ENCODE results near the gene BCL7B.
"Not testable (repeated sequence)": the region's sequence is repeated elsewhere in the genome, so short reads cannot be mapped to it uniquely, and the experiment has no call there.

The BCL7B gene

DNA sequence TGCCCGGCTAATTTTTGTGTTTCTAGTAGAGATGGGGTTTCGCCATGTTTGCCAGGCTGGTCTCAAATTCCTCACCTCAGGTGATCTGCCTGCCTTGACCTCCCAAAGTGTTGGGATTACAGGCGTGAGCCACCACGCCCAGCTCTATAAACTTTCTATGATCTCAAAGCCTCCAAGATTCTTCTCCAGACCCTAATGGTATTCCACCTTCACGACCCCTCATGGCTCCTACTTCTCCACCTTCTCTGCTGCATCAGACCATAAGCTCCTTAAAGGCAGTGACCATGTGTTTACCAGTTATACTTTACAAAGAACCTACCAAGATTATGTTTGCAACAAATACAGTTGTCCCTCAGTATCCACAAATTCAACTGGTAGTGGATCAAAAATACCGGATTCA lies 25.3 kb downstream of the BCL7B start:
- no peak overlapping the region for H4K91ac ChIP-seq (ENCODE audit: low read depth, low read length)
- H2BK12ac ChIP-seq (ENCODE audit: low read length) = no peak overlapping the region
- DNase-seq = no peak
- H3K79me2 ChIP-seq (ENCODE audit: control insufficient read depth, insufficient read depth, low read length, poor library complexity) = no peaks in the 10 kb centered on the region
- H2BK5ac ChIP-seq (ENCODE audit: low read depth, low read length, poor library complexity) = no peak overlapping the region
- no peak overlapping the region for H4K12ac ChIP-seq (ENCODE audit: low read depth, low read length)
- no peaks in the 10 kb centered on the region for H3K79me1 ChIP-seq (ENCODE audit: low read length)
- no peak overlapping the region for H3K4me3 ChIP-seq (ENCODE audit: low read depth, low read length)
- H2BK120ac ChIP-seq (ENCODE audit: insufficient read depth, low read length, poor library complexity) = no peak overlapping the region
- no peak overlapping the region for H4K8ac ChIP-seq (ENCODE audit: low read depth, low read length)
- H3K27me3 ChIP-seq (ENCODE audit: insufficient read depth, low read length) = no peaks in the 10 kb centered on the region
- no peak overlapping the region for H2AFZ ChIP-seq (ENCODE audit: insufficient read depth, low read length, poor library complexity)
- no peak overlapping the region for H3K4ac ChIP-seq (ENCODE audit: low read depth, low read length)
- no peak overlapping the region for H2AK5ac ChIP-seq (ENCODE audit: low read length)
- no peaks in the 10 kb centered on the region for H3K9me3 ChIP-seq (ENCODE audit: insufficient read depth, low read depth, low read length)
- no peak overlapping the region for H3K18ac ChIP-seq (ENCODE audit: low read length)
- H3K4me1 ChIP-seq (ENCODE audit: control insufficient read depth in 1 of 2, insufficient read depth in 2 of 2, low read length in 2 of 2) = peaks cover 0 to 7% of the 10 kb centered on the region in 2 experiments
- H3K14ac ChIP-seq (ENCODE audit: low read length) = no peak overlapping the region
- no CpG with 5 or more reads among the region's 6 CpGs for WGBS (ENCODE audit: extremely low coverage, insufficient coverage, insufficient read length)
- H3K36me3 ChIP-seq (ENCODE audit: control insufficient read depth in 1 of 2, insufficient read depth in 2 of 2, low read length in 2 of 2) = peaks cover 10 to 16% of the 10 kb centered on the region in 2 experiments
- no peak overlapping the region for H3K27ac ChIP-seq (ENCODE audit: low read depth, low read length)
- no peak overlapping the region for H3K23ac ChIP-seq (ENCODE audit: low read length)
- no peak overlapping the region for H3K9ac ChIP-seq (ENCODE audit: low read length)
- no peak overlapping the region for H3K4me2 ChIP-seq (ENCODE audit: low read length)

GRCh38 chr7:73530800-73531199 lies 26.7 kb downstream of the BCL7B start:
- no peak overlapping the region for H2BK5ac ChIP-seq (ENCODE audit: low read depth, low read length, poor library complexity)
- no peaks in the 10 kb centered on the region for H3K79me2 ChIP-seq (ENCODE audit: control insufficient read depth, insufficient read depth, low read length, poor library complexity)
- H4K91ac ChIP-seq (ENCODE audit: low read depth, low read length) = no peak overlapping the region
- no peak overlapping the region for H3K4me3 ChIP-seq (ENCODE audit: low read depth, low read length)
- H4K12ac ChIP-seq (ENCODE audit: low read depth, low read length) = no peak overlapping the region
- H3K14ac ChIP-seq (ENCODE audit: low read length) = no peak overlapping the region
- H3K27ac ChIP-seq (ENCODE audit: low read depth, low read length) = no peak overlapping the region
- no peaks in the 10 kb centered on the region for H3K9me3 ChIP-seq (ENCODE audit: insufficient read depth, low read depth, low read length)
- H3K23ac ChIP-seq (ENCODE audit: low read length) = no peak overlapping the region
- no peak overlapping the region for H3K9ac ChIP-seq (ENCODE audit: low read length)
- H3K36me3 ChIP-seq (ENCODE audit: control insufficient read depth in 1 of 2, insufficient read depth in 2 of 2, low read length in 2 of 2) = peaks cover 0 to 4% of the 10 kb centered on the region in 2 experiments
- H2AK5ac ChIP-seq (ENCODE audit: low read length) = no peak overlapping the region
- no peak overlapping the region for H3K18ac ChIP-seq (ENCODE audit: low read length)
- no peaks in the 10 kb centered on the region for H3K4me1 ChIP-seq (ENCODE audit: control insufficient read depth in 1 of 2, insufficient read depth in 2 of 2, low read length in 2 of 2)
- no peak for DNase-seq
- no peak overlapping the region for H2AFZ ChIP-seq (ENCODE audit: insufficient read depth, low read length, poor library complexity)
- no peak overlapping the region for H4K8ac ChIP-seq (ENCODE audit: low read depth, low read length)
- H3K79me1 ChIP-seq (ENCODE audit: low read length) = no peaks in the 10 kb centered on the region
- H3K4ac ChIP-seq (ENCODE audit: low read depth, low read length) = no peak overlapping the region
- H3K4me2 ChIP-seq (ENCODE audit: low read length) = no peak overlapping the region
- no CpG with 5 or more reads among the region's 3 CpGs for WGBS (ENCODE audit: extremely low coverage, insufficient coverage, insufficient read length)
- no peaks in the 10 kb centered on the region for H3K27me3 ChIP-seq (ENCODE audit: insufficient read depth, low read length)
- no peak overlapping the region for H2BK12ac ChIP-seq (ENCODE audit: low read length)
- no peak overlapping the region for H2BK120ac ChIP-seq (ENCODE audit: insufficient read depth, low read length, poor library complexity)

- Histone ChIP-seq H3K79me1 (ENCODE audit: low read length) (peaks cover 4% of the 10 kb centered on the region), H3K27ac (ENCODE audit: low read depth, low read length) (no peak overlapping the region), H2AK5ac (ENCODE audit: low read length) (no peak overlapping the region), H4K8ac (ENCODE audit: low read depth, low read length) (no peak overlapping the region), H4K12ac (ENCODE audit: low read depth, low read length) (no peak overlapping the region), H3K9me3 (ENCODE audit: insufficient read depth, low read depth, low read length) (no peaks in the 10 kb centered on the region), H3K23ac (ENCODE audit: low read length) (no peak overlapping the region), H2BK5ac (ENCODE audit: low read depth, low read length, poor library complexity) (no peak overlapping the region), H2AFZ (ENCODE audit: insufficient read depth, low read length, poor library complexity) (no peak overlapping the region), H3K79me2 (ENCODE audit: control insufficient read depth, insufficient read depth, low read length, poor library complexity) (peaks cover 2% of the 10 kb centered on the region), H3K4ac (ENCODE audit: low read depth, low read length) (no peak overlapping the region), H3K4me1 (ENCODE audit: control insufficient read depth in 1 of 2, insufficient read depth in 2 of 2, low read length in 2 of 2) (peaks cover 0 to 1% of the 10 kb centered on the region in 2 experiments), H3K9ac (ENCODE audit: low read length) (no peak overlapping the region), H3K27me3 (ENCODE audit: insufficient read depth, low read length) (no peaks in the 10 kb centered on the region), H2BK12ac (ENCODE audit: low read length) (no peak overlapping the region), H3K4me3 (ENCODE audit: low read depth, low read length) (no peak overlapping the region), H2BK120ac (ENCODE audit: insufficient read depth, low read length, poor library complexity) (no peak overlapping the region), H3K14ac (ENCODE audit: low read length) (no peak overlapping the region), H3K36me3 (ENCODE audit: control insufficient read depth in 1 of 2, insufficient read depth in 2 of 2, low read length in 2 of 2) (no peaks in the 10 kb centered on the region), H3K18ac (ENCODE audit: low read length) (no peak overlapping the region), H3K4me2 (ENCODE audit: low read length) (no peak overlapping the region), H4K91ac (ENCODE audit: low read depth, low read length) (no peak overlapping the region)
- no CpG with 5 or more reads among the region's 8 CpGs for WGBS (ENCODE audit: extremely low coverage, insufficient coverage, insufficient read length)
- DNase-seq = peak; percentile 17 to 41
Observed at GRCh38 chr7:73526896-73527821, 30.3 kb downstream of the BCL7B start.

DNA sequence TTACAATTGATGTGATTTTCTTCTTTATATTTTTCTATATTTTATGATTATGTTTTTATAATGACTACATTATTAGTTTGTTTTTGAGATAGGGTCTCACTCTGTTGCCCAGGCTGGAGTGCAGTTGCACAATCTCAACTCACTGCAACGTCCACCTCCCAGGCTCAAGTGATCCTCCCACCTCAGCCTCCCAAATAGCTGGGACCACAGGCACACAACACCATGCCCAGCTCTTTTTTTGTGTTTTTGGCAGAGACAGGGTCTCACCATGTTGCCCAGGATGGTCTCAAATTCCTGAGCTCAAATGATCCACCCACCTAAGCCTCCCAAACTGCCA lies 31.4 kb downstream of the BCL7B start:
- not testable (repeated sequence) for H3K9me3 ChIP-seq (ENCODE audit: insufficient read depth, low read depth, low read length); DNase-seq; H3K9ac ChIP-seq (ENCODE audit: low read length); H3K23ac ChIP-seq (ENCODE audit: low read length); H2BK12ac ChIP-seq (ENCODE audit: low read length); H2BK120ac ChIP-seq (ENCODE audit: insufficient read depth, low read length, poor library complexity); H4K12ac ChIP-seq (ENCODE audit: low read depth, low read length); H3K27me3 ChIP-seq (ENCODE audit: insufficient read depth, low read length); H3K36me3 ChIP-seq (ENCODE audit: control insufficient read depth in 1 of 2, insufficient read depth in 2 of 2, low read length in 2 of 2); H4K8ac ChIP-seq (ENCODE audit: low read depth, low read length); H3K14ac ChIP-seq (ENCODE audit: low read length); H3K79me2 ChIP-seq (ENCODE audit: control insufficient read depth, insufficient read depth, low read length, poor library complexity); H3K4me2 ChIP-seq (ENCODE audit: low read length); H3K4me1 ChIP-seq (ENCODE audit: control insufficient read depth in 1 of 2, insufficient read depth in 2 of 2, low read length in 2 of 2); H2AK5ac ChIP-seq (ENCODE audit: low read length); H3K18ac ChIP-seq (ENCODE audit: low read length); H3K27ac ChIP-seq (ENCODE audit: low read depth, low read length); H2AFZ ChIP-seq (ENCODE audit: insufficient read depth, low read length, poor library complexity); H3K4me3 ChIP-seq (ENCODE audit: low read depth, low read length); H2BK5ac ChIP-seq (ENCODE audit: low read depth, low read length, poor library complexity); H4K91ac ChIP-seq (ENCODE audit: low read depth, low read length); H3K4ac ChIP-seq (ENCODE audit: low read depth, low read length)
- peaks cover 12% of the 10 kb centered on the region for H3K79me1 ChIP-seq (ENCODE audit: low read length)
- no CpG with 5 or more reads among the region's 1 CpG for WGBS (ENCODE audit: extremely low coverage, insufficient coverage, insufficient read length)

All from trophoblast cell (in vitro differentiated cells and primary cell).